Measurements from ENCODE around the gene PARN.
"Not testable (repeated sequence)": the region's sequence is repeated elsewhere in the genome, so short reads cannot be mapped to it uniquely, and the experiment has no call there.

Gene PARN, protein sequence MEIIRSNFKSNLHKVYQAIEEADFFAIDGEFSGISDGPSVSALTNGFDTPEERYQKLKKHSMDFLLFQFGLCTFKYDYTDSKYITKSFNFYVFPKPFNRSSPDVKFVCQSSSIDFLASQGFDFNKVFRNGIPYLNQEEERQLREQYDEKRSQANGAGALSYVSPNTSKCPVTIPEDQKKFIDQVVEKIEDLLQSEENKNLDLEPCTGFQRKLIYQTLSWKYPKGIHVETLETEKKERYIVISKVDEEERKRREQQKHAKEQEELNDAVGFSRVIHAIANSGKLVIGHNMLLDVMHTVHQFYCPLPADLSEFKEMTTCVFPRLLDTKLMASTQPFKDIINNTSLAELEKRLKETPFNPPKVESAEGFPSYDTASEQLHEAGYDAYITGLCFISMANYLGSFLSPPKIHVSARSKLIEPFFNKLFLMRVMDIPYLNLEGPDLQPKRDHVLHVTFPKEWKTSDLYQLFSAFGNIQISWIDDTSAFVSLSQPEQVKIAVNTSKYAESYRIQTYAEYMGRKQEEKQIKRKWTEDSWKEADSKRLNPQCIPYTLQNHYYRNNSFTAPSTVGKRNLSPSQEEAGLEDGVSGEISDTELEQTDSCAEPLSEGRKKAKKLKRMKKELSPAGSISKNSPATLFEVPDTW

DNA sequence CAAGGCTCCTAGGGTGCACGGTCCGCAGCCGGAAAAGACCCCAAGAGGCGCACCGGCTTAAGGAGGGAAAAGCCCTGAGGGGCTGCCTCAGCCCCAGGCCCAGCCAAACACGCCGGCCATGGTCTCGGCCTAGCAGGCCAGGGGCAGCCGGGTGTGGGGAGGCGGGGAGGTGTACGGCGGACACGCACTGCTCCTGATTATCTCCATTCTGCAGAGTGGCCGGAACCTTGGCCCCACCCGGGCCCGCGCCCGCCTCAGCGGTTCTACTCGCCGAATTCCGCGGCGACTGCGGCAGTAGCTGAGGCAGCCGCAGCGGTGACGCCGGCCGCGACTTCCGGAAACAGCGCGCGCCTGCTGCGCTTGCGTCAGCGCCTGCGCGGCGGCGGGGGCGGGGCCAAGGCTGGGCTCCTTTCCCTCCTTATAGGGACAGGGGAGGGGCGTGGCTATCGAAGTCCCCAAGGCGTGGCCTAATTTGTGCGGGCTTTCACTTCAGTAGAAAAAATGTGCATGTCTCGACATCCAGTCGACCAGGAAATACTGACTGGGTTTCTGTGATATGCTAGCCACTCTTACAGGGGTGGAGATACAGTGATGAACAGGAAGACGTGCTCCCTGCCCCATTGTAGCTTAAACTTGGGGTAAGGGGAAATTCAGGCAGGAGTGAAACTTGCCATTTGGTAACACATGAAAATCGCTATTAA lies at the start of gene PARN:
TSS of gene PARN (minus strand) at position 342 of the 701 bp plus-strand sequence. CDS start at position 207, 135 bp downstream.
- DNase-seq, result peak; percentile 27 to 72

DNA sequence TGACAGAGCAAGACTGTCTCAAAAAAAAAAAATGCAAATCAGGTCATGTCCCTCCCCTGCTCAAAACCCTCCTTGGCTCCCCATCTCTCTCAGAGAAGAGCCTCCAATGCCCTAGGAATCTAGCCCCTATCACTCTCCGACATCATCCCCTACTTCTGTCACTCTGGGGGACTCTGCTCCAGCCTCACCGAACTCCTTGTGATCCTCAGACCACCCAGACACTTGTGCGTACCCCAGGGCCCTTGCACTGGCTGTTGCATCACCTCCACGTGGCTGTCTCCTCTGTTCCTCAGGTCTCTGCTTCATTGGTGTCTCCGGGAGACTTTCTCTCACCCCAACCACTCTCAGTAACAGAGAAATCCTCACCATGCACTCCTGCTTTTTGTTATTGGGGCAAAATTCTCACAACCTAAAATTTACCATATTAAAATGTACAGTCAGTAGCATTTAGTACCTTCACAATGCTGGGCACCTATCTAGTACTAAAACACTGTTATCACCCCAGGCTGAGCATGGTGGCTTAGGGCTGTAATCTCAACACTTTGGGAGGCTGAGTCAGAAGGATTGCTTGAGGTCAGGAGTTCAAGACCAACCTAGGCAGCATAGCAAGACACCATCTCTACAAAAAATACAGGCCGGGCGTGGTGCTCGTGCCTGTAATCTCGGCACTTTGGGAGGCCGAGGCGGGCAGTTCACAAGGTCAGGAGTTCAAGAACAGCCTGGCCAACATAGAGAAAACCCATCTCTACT lies 48.9 kb upstream of the PARN start:
- no peak for DNase-seq

DNA sequence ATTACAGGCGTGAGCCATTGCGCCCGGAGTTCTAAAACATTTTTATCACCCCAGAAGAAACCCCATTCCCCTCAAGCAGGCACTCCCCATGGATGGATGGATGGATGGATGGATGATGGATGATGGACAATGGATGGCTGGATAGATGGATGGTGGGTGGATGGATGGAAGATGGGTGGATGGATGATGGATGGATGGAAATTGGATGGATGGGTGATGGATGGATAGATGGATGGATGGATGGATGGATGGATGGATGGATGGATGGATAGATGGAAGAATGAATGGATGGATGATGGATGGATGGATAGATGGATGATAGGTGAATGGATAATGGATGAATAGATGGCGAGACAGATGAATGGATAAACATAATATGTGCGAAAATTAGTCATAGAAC lies 47.6 kb upstream of the PARN start:
- no peak for DNase-seq

DNA sequence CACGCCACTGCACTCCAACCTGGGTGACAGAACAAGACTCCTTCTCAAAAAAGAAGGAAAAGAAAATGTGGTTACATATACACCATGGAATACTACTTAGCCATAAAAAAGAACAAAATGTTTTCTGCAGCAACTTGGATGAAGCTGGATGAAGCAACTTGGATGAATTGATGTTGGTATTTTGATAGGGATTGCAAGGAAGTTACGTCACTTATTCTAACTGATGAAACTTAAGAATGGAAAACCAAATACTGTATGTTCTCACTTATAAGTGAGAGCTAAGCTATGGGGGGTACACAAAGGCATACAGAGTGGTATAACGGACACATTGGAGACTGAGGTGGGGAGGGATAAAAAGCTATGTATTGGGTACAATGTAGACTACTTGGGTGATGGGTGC lies 46.6 kb upstream of the PARN start:
- DNase-seq, result no peak

DNA sequence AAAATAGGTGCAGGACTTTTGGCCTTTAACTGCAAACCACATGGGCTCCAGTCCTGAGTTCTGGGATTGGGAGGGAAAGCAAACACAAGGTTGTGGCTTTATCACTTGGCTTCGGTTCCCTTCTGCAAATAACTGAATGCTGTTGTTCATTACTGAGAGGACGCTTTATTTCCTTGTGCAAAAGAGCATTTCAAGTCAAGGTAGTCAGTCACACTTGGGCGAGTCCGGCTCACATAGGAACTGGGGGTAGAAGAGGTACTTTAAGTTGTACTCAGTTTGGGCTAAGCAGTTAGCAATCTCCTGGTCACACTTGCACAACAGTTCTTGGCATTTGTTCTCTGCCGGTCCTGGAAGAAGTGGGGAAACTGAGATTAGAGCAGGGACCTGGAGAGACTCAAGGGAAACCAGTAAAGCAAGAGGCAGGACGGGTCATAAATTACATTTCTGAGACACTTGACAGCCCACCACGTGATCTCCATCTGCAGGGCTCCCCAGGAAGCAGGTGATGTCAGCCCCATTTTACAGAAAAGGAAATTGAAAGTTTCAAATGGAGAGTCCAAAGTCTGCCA lies 42.4 kb upstream of the PARN start:
- DNase-seq, result no peak

DNA sequence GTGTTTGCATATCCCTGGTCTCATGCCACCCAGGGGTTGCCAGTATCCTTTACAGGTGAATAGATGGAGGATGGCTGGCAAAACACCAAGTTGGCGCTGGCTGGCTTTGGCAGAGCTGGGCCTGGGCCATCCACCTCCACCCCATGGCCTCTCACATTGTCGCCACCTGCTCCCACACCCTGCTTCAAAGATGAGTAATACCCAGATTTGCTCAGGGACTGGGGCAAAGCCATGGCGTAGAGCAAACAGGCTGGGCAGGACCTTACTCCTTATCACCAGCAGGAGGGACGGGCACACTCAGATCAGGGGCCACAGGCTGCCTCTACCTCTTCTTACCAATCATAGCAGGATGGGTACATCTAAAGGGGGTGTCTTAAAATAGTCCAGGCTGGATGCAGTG lies 39.7 kb upstream of the PARN start:
- DNase-seq, result no peak

DNA sequence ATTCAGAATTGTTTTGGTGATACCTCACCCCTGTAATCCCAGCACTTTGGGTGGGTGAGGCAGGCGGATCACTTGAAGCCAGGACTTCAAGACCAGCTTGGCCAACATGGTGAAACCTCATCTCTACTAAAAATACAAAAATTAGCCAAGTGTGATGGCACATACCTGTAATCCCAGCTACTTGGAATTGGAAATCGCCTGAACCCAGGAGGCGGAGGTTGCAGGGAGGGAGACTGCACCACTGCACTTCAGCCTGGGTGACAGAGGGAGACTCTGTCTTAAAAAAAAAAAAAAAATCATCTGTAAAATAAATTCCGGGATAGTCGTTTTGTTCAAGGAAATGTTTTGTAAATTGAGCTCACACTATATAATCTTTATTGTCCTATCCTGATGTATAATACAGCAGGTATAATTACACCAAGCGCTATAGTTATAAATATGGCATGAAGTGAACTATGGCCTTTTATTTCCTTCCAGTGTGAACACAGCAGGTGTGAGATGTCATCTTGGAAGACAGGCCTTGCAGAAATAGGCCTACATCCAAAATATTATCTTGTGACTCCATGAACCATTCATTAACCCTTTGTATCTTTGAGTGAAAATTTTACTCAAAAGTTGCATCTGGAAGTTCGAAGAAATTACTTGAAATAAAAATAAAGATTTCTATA lies 38.6 kb upstream of the PARN start:
- no peak for DNase-seq

DNA sequence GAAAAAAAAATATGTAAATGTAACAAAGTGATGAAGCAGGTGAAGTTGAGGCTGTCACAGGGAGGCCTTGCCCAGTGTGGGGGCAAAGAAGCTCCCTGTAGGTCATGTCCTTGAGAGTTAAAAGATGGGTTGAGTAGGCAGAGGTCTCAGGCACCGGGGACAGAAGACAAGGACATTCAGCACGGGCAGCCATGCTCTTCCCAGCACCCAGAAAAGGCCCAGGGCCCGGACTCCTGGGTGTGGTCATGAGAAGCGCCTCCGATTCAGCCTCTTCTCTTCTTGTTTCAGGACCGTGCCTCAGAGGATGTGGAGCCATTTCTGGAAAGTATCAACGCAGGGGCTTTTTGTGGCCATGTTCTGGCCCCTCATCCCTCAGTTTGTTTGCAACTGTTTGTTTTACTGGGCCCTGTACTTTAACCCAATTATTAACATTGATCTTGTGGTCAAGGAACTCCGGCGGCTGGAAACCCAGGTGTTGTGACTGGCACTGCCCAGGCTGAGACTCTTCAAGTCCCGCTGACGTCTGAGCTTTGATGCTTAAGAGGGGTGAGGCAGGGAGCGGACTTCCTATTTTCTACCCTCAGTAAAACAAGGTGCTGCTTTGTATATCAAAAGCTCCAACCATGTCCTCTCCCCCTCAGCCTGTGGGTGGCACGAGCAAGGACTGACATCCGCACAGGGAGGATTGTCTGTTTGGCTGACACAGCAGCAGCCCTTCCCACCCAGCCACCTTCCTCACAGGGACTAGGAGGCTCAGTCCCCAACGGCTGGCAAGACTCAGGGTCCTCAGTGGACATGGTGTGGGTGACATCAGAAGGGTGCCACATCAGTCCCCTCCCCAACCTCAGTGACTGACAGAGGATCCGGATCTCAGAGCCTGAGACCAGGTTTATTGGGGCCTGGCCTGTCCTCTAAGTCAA lies 37.5 kb upstream of the PARN start:
- no peak for DNase-seq

DNA sequence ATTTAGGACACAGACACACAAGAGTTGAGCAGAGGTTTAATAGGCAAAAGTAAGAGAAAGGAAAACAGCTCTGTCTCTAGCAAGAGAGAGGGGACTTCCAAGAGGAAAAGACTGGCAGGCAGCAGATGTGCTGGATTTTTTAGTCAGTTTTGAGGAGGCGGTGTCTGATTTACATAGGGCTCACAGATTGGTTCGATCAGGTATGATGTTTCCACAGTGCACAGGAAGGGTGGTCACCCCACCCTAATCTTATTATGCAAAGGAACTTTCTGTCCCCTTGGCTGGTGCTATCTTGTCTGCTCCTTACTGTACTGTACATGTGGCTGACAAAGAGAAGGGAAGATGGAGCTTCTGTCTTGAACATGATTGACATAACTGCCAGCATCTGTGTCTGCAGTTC lies 28.0 kb upstream of the PARN start:
- no peak for DNase-seq

DNA sequence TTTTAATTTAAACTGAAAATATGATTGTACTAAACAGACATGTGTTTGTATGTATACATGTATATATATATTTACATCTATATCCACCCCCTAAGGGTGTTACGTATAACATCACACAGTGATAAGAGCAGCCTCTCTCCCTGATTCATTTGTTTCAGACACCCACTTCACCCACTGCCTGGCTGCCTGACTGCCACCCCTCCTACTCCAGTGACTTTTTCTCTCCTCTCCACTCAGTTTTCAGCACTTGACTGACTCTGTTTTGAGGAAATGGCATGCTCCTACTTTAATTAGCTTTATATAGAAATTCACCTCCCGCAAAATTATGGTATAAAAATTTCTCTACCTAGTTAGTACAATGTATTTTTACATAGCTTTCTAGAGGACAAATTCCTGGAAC lies 22.7 kb upstream of the PARN start:
- DNase-seq, result no peak

DNA sequence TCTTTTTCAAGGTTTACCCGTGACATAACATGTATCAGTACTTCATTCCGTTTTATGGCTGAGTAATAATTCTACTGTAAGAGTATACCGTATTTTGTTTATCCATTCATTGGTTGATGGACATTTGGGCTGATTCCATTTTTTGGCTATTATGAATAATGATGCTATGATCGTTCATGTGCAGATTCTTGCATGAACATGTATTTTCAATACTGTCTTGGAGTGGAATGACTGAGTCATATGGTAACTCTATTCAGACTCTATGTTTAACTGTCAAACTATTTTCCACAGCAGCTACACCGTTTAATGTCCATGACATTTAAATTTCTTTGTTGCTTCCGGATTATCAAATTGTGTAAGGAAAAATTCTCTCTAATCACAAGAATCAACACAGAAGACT lies 20.6 kb upstream of the PARN start:
- no peak for DNase-seq

DNA sequence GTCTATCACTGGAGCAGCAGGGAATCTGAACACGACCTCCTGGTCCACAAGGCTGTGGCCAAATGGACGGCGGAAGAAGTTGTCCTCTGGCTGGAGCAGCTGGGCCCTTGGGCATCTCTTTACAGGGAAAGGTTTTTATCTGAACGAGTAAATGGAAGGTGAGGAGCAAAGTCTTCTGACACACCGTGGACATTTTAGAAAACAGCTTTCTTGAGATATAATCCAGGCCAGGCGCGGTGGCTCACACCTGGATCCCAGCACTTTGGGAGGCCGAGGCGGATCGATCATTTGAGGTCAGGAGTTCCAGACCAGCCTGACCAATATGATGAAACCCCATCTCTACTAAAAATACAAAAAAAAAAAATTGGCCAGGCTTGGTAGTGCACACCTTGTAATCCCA lies 19.8 kb upstream of the PARN start:
- DNase-seq, result no peak

DNA sequence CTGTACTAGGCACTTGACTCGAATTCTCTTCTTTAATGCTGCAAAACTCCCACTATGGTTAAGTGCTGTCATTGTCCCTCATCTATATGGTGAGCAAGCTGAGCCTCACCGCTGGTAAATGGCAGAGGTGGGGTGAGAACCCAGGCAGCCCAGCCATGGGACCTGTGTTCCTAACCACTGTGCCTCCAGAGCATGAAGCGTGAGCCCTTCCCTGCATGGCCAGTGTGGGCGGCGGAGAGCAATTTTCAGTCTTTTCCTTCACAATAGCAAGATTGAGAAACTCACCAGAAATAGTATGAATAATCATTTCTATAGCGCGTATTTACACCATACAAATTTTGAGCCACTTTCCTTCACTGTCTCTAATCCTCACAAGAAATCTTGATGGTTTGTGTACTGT lies 11.9 kb upstream of the PARN start:
- DNase-seq, result no peak

DNA sequence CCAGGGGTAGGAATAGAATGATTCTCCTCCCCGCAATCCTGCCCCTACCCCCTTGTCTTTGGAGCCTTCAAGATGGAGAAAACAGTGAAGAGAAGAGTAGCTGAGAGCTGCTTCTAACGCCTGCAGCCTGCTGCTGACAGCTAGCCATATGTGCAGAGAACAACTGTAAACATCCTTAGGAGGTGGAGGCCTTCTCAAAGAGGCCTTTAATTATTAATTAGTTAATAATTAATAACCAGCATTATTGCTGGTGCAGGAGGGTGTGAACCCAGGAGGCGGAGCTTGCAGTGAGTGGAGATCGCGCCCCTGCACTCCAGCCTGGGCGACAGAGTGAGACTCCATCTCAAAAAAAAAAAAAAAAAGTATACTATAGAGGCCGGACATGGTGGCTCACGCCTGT lies 11.1 kb upstream of the PARN start:
- DNase-seq, result no peak

DNA sequence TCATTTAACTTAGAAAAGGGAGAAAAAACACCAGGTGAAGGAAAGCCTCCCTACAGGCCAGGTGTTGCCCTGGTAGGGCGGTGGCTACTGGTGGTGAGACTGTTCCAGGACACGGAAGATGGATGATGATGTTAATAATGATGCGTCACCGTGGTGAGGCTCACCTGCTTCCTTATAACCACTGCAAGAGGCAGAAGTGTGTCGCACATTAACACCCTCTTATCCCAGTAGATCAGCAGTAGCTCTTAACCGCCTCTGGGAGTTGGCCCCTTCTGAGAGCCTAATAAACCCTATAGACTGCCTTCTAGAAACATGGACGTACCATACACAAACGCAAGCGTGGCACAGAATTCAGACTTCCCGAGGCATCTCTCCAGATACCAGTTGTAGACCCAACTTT lies 10.5 kb upstream of the PARN start:
- no peak for DNase-seq

DNA sequence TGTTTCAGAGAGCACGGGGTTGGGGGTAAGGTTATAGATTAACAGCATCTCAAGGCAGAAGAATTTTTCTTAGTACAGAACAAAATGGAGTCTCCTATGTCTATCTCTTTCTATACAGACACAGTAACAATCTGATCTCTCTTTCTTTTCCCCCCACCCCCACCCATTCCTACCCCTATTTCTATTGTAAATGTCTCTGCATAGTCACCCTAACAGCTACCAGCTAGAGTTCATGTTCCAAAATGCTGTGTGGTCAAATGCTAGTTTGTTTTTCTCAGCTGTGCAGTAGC lies 6.8 kb upstream of the PARN start:
- DNase-seq, result not testable (repeated sequence)

DNA sequence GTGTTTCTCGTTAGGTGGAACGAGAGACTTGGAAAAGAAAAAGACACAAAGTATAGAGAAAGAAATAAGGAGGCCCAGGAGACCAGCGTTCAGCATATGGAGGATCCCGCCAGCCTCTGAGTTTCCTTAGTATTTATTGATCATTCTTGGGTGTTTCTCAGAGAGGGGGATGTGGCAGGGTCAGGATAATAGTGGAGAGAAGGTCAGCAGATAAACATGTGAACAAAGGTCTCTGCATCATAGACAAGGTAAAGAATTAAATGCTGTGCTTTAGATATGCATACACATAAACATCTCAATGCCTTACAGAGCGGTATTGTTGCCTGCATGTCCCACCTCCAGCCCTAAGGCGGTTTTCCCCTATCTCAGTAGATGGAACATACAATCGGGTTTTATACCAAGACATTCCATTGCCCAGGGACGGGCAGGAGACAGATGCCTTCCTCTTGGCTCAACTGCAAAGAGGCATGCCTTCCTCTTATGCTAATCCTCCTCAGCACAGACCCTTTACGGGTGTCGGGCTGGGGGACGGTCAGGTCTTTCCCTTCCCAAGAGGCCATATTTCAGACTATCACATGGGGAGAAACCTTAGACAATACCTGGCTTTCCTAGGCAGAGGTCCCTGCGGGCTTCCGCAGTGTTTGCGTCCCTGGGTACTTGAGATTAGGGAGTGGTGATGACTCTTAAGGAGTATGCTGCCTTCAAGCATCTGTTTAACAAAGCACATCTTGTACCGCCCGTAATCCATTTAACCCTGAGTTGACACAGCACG lies 6.3 kb upstream of the PARN start:
- not testable (repeated sequence) for DNase-seq

DNA sequence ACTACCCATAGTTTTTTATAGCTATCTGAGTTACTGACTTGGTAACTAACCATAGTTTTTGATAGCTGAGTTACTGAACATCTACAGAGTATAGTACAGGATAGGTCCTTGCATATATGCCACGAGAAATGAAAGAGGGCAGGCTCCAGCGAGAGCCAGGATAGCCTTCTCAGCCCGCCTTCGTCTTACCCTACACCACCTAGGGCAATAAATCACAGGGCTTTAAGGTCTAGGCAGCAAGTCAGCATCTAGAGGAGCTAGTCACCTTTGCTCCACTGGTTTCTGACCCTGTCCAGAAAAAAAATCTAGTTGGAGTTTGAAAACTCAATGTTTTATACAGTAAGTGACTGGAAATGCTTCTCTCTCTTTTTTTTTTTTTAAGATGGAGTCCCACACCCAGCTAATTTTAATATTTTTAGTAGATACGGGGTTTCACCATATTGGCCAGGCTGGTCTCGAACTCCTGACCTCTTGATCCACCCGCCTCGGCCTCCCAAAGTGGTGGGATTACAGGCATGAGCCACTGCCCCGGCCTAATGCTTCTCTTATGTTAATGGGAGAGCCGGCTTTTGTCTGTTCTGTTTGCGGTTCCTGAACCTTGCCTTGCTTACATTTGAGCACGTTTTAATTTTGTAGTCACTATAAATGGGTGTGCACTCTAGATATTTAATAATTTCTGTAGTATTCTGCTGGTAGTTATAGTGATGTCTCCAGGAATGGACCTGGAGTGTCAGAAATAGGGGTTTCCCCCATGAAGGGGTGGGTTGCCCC lies 5.5 kb upstream of the PARN start:
- no peak for DNase-seq

DNA sequence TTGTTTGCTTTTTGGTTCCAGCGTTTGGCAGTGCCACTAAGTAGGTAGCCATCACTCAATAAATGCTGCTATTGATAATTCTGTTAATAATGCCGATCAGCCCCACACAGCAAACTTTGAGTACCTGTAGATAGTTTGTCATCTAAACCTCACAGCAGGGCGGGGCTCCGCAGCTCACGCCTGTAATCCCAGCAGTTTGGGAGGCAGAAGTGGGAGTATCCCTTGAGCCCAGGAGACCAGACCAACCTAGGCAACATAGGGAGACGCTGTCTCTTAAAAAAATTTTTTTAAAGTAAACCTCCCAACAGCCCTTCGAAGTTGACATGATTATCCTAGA lies 4.3 kb upstream of the PARN start:
- no peak for DNase-seq

Measured in cerebellar nuclear complex (tissue), 1 donor.